GM18870 (cell line): ENCODE measurements around the gene GLIS1.

Experiments
- ATAC-seq: cut with Tn5 transposase; IDR thresholded peaks from one replicate; pipeline ENCODE4 v1.9.1; 2021; ENCODE audit warnings: moderate library complexity; ENCODE audit not compliant: unreplicated experiment

Gene GLIS1

DNA sequence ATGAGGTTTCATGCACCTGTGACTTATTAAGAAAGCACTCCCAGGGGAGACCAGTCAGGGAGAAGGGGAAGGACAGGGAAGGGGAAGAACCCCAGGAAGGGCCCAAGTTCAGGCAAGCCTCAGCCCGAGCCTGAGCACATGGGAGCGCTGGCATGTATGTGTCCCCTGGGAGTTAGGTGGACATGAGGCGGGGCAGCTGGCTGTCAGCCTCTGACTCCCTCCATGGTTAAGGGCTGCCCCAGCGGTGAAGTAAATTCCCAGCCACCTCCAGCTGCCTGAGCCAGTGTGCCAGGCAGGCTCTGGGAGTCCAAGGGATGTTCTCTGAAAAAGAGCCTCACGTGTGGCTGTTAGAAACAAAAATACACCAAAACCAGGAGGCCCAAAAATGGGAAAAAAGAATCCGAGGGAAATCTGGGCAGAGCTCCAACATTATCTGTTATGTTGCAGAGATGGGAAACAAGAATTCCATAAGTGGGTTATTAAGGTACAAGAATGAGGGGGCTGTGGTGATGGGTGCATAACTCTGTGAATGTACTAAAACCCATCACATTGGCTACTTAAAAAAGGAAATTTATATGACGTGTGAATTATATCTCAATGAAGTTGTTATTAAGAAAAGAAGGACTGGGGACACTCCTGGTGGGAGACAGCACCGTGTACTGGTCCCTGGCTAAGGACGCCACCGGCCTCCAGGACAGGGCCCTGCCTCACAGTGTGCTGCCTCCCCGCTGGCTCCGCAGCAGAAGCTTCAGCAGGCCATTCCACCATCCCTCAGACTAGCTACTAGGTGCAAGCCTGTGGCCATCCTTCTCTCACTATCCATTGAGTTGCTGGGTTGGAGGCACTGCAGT lies 261.1 kb downstream of the GLIS1 start:
- no peak for ATAC-seq

DNA sequence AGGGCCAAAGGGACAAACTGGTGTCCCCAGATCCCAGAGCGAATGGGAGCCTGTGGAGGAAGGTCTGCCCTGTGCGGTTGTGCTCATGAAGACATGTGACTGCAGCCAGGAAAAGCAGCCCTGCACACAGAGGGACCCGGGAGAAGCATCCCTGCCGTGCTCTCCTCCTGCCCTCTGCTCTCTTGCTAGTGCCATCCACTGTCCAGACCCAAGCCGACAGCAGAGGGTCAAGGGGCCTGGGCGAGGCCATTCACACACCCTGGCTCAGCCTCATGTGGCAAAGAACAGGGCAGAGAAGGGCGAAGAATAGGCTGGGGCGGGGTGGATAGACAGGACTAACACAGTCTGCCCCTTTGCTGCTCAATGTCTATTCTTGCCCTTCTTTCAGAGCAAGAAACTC lies 262.4 kb downstream of the GLIS1 start:
- no peak for ATAC-seq

DNA sequence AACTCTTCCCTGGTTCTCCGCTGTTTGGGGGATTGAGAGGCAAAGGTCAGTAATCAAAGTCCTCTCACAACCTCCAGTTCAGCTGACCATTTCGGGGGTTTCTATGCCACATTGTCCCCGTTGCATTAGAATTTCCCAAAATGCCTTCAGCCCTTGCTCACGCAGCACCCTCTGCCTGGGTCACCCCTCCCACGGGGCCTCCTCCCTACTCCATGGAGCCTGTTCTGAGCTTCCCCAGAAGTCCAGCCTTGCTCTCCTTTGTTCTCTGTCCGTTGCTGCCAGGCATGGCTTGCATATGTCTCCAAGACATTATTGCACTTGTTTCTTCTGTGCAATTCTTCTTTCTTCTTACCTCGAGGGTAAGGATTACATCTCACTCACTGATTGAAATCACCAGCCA lies 263.3 kb downstream of the GLIS1 start:
- ATAC-seq, result no peak

DNA sequence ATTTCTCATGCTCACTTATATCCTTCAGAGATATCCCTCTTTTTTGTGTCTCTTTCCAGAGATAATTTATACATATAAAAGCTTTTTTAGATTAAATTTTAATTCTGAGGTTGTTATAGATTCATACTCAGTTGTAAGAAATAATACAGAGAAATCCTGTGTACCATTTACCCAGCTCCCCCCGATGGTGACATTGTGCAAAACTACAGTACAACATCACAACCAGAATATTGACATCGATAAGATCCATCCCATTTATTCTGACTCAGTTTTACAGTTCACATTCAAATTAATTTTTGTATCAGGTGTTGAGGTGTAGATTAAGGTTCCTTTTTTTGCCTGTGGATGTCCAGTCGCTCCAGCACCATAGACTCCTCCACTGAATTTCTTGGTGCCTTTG lies 265.5 kb downstream of the GLIS1 start:
- no peak for ATAC-seq

DNA sequence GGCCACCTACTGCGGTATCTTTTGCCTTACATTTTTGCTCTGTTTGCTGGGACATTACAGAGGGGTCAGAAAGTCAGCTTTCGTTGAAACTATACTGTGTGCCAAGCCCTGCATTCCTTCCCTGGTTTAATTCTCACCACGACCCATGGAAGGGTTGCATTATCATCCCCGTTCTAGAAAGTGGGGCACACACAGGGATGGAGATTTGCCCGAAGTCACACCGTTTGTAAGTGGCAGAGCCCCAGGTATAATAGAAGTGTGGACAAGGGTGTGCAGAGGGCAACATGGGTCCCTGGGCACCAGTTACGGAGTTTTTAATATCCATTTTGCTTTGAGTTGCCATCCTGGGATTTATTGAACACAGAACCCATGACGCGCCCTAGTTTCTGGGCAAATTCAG lies 268.0 kb downstream of the GLIS1 start:
- ATAC-seq, result no peak

DNA sequence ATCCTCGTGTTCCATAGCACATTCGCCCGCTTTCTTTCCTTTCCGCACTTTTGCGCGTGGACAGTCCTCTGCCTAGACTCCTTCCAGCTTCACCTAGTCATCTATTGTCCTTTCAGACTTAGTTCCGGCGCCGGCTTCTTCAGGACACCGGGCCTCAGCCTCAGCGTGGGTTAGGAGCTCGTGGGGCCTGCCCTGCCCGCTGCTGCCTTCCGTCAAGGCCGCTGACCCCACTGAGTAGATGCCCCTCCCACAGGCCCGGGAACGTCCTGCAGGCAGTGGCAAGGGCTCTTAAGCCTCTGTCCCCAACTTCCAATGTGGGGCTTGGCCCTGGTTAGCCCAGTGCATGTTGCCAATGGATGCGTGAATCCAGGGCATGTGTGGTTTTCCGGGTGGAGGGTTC lies 268.4 kb downstream of the GLIS1 start:
- ATAC-seq, result no peak

DNA sequence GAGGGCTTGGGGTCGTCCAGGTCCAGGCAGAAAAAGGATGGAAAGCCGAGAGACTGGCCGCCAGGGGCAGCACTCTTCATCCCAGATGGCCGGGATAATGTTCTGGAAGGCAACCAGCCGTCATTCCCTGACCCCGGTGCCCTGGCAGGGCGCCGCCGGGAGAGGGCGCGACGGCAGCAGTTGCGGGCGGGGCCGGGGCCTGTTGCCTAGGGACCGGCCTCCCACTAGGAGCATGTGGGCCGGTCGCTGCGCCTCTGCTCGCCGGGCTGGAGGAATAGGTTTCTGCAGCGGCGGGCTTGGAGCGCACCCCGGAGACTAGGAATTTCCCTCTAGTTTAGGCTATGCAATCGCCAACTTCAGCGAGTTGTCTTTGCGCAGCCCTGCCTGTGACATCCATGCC lies 268.8 kb downstream of the GLIS1 start:
- ATAC-seq, result no peak

DNA sequence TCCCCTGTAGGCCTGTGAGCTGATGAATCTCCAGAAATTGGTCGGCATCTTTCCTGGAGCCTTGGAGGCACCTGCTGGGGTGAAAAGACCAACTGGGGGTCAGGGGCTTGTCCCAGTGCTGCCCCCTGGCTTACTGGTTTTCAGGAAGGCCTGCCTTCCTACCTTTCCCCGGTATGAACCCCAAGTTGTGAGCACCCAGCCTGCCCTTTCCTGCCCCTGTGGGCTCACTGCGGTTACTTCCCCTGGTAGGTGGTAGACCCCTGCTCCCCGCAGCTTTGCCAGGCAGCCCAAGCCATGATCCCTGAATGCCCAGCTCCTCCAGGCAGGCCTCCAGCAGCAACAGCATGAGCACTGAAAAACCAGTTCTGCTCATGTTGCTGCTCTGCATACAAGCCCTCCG lies 269.6 kb downstream of the GLIS1 start:
- no peak for ATAC-seq

DNA sequence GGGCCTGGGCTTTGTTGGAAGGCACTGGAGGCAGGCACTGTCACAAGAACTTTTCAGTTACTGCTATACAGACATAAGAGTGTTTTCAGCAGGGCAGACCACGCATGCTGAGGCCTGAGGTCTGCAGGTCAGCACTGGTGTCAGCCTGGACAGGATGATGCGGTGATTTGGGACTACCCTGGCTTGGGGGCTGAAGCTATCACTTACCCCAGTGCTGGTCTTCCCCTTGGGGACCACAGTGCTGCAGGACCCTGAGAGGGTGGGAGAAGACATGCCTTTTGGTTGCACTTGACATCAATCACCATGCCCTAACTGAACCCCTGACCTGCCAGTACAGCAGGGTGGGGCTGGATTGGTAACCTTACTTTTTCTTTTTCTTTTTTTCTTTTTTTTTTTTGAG lies 270.6 kb downstream of the GLIS1 start:
- no peak for ATAC-seq

DNA sequence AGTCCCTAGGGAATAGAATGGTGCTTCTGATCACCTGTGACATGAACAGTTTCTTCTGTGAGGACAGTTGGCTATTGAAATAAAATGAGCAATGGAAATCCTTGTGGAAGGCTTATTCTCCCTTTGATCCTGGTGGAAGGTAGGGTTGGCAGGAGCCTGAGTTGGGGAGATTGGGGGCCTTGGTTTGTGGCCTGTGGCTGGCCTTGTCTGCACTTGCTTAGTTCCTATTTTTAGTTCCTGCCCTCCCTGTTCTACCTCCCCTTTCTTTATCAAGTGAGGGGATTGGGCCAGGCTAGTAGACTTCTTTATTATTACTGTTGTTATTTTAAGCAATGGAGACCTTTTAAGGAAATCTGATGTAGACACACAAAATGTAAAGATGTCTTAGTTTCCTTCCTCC lies 271.6 kb downstream of the GLIS1 start:
- ATAC-seq, result no peak

DNA sequence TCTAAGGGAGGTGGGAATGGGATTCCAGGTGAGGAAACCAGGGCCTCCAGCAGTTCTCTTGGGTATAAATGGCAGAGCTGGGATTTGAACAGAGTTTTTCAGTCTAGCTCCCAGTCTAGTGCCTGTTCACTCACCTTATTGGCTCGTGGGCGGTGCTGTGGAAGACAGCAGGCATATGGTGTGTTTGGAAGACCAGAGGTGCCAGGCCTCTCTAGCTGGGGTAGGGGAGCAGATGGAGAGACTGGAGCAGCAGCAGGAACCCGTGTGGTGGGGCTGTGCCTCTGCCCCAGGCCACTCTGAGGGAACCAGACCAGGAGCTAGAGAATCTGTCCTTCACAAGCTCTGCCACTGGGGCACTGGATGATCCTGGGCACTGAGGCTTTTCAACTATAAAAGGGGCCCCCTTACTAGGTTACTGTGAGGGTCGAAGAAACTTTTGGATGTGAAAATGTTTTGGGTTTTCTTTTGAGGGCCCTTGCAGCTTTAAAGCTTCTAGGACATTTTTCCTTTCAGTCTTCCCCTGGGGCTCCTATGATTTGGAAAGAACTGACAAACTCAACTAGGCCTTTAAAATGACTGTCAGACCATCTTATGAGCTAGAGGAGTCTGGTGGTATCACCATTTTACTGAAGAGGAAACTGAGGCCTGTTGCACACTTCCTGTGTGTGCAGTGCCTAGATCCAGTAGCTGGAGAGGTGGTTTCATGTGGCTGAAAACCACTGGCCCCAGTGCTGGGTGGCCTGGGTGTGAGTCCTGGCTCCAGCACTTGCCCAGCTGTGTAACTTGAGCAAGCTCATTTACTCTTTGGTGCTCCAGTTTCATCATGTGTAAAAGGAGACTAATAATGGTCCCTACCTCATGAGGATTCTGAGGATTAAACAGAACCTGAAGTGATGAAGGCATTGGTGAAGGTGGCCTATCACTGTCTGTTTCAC lies 273.7 kb downstream of the GLIS1 start:
- ATAC-seq, result no peak

DNA sequence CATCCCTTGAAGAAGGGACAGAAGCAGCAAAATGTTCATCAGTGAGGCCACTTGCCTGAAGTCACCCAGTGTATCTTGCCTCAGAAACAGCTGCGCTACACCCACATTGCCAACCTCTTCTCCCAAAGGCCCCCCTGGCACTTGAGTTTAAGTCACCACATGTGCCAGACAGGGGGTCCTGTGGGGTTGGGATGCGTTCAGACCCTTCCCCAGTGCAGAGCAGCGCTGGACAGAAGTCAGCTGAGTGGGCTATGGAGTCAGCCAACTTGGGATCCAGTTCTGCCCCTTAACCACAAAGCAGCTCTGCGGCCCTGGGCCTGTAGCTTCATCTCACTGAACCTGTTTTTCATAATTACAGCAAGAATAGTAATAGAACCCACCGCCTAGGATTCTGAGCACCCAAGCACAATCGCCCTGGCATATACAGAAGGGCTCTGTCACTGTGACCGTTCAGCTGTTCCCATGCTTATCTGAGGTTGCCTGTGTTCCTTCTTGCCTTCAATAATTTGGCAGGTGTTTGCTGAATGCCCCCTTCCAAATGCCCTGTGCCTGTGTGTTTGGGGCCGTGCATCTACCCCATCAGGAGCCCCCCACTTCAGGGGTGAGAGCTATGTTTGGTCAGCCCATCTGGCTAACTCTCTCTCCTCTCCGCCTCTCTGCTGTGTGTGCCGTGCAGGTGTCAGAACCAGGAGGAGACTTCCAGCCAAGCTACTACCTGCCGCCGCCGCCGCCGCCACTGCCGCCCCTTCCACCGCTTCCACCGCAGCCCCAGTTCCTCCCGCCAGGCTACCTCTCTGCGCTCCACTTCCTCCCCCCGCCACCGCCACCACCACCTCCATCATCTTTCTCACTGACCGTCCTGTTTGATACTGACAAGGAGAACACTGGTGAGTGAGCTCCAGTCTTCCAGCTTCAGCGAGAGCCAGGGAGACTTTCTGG lies 274.7 kb downstream of the GLIS1 start:
- ATAC-seq, result no peak

DNA sequence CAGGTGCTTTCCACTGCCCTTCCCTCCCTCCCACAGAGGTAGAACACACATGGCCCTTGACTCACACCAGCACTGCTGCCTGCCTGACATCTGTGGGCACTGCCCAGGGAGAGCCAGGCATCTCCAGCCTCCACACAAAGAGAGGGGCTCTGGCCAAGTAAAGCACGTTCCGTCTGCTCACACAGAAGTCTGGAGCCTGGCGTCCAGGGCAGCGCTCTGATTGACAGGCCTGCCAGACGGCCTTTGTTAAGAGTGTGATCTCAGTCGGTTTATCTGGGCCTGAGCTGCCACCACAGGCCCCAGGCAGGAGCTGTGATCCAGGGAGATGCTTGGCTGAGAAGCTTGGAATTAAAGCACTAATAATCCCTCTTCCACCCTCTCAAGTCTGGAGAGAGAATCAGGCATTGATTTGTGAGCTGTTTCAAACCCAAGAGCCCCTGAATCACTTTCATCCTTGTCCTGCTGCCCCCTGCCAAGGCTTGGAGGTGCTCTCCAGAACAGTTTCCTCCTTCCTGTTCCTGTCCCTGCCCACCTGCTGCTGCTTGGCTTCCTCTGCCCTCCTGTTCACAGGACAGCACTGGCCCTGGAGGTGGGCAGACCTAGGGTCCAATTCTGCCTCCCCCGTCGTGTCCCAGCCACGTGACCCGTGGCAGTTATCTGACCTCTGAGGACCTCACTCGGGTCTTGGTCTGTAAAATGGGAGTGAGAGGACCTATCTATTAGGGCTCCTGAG lies 276.0 kb downstream of the GLIS1 start:
- ATAC-seq, result no peak

DNA sequence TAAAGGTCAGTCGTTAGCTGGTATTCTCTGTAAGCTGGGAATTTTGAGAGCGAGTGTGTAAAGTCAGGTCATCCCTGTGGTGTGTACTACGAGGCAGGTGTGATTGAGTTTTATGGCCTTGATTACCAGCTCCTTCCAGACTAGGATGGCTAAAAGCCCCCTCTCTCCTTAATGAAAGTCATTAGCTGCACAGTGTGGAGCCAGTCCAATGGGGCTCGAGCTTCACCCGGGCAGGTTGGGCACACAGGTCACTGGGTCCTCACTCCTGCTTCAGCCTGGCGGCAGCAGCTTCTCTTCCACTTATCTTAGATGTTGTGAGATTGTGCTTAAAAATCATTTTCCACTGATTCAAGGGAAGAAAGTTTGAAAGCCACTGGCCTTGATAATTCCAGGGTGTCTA lies 276.8 kb downstream of the GLIS1 start:
- ATAC-seq, result no peak

DNA sequence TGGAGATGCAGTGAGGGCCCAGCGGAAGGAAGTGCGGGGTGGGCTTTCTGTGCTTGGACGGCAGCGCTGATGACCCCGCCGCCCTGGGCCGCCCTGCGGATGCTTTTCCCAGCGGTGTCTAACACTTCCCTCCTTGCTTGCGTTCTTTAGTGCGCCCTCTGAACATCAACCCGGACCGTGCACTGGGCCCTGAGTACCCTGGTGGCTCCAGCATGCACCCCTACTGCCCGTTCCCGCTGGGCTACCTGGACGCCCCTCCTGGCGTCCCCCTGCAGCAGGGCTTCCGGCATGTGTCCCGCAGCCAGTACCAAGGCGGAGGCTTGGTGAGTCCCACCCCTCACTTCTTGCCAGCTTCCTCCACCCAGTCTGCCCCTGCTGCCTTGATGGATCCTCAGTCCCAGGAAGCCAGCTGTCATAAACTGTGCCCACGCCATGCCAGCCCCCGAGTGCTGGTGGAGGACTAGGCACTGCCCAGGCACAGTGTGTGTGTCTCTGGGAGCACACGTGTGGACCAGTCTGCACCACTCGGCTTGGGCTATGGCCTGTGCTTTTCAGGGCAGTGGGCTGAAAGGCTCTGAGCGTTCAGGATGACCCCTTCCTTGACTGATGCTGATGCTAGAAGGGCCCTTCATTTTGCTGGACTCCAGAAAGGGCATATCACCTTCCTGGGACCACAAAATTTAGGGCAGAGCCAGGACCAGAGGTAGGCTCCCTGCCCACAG lies 277.5 kb downstream of the GLIS1 start:
- ATAC-seq, result no peak

DNA sequence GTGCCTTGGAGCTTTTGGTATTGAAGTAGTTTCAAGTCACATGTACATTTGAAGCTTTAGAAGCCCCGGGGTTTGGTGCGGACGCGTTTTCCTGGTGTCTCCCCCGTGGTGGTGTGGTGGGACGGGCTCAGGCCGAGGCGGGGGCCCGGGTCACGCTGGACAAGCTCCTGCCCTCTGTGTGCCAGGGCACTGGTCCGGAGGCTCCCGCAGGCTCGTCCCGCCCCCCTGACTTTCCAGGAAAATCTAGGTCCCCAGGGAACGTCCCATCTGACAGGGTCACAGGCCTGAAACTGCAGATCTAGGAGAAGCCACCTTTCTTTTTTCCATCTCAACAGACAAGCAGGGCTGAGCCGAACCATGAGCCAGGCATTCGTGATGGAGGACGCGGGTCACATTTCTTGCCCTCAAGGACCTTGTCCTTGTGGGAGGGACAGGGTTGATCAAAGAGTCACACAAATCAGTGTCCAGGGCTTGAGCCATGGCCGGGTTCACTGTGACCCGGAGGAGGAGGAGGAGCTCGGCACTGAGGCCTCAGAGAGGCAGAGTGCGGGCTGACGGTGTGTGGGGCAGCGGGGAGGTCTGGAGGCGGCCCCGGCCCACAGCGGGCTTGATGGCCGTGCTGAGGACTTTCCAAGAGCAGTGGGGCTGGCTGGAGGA lies 278.2 kb downstream of the GLIS1 start:
- no peak for ATAC-seq

DNA sequence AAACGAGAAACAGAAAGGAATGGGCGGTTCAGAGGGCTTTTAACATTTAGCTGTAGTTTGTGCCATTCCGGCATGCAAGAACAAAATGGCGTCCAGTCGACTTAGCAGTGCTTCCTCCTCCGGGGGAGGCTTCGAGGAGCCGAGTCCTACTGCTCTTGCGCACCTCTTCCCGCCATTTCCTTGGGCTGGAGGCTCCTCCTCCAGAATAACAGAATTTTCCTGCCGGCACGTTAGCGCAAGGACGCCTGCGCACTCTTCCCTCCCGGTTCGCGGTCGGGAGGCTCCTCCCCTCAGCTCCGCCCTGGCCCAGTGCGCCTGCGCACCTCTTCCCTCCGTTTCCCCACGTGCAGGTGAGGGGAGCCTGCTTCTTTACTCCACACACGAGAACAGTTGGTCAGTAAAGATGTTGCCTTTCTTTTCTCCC lies 278.7 kb downstream of the GLIS1 start:
- no peak for ATAC-seq

DNA sequence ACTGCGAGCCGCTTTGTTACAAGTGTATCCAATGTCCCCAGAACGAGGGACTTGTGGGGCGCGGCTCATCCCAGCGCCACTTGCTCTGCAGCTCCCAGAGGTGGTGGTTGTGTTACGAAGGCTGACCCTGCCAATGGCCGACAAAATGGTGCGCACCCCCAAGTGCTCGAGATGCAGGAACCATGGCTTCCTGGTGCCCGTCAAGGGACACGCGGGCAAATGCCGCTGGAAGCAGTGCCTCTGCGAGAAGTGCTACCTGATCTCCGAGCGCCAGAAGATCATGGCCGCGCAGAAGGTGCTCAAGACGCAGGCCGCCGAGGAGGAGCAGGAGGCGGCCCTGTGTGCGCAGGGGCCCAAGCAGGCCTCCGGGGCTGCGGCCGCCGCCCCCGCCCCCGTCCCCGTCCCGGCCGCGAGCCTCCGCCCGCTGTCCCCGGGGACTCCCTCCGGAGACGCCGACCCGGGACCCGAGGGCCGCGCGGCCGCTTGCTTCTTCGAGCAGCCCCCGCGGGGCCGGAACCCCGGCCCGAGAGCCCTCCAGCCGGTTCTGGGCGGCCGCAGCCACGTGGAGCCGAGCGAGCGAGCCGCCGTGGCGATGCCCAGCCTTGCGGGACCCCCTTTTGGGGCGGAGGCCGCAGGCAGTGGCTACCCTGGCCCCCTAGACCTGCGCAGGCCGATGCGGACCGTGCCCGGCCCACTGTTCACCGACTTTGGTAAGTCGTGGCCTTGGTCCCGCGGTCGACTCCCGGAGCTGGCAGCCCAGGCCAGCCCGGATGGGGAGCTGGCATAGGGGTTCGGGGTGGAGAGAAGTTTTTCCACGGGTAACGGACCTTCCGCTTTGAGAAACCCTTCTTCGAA lies 279.4 kb downstream of the GLIS1 start, which contains the start of gene DMRTB1:
TSS of gene DMRTB1 (plus strand) at position 79 of the 855 bp plus-strand sequence. CDS start at position 134, 55 bp downstream.
- ATAC-seq, result no peak
